HPDE6-E6E7 (cell line): Measurements from ENCODE around the gene FAM217B.

ENCODE experiments used
- DNase-seq: peaks from one replicate; pipeline ENCODE4 v3.0.0; 2011; ENCODE audit warnings: missing footprints; ENCODE audit errors: extremely low spot score

The FAM217B gene

GRCh38 chr20:59940129-59940955 is at the start of gene FAM217B, which contains the start of gene PPP1R3D:
Gene FAM217B (plus strand): TSS chr20:59940389. CDS start chr20:59943944, 3,555 bp downstream.
Gene PPP1R3D (minus strand): TSS chr20:59940305. CDS start chr20:59939931, 374 bp downstream.
- DNase-seq: peak; percentile 100

GRCh38 chr20:59891581-59891980 is 48.6 kb upstream of the FAM217B start:
- no peak for DNase-seq

- no peak for DNase-seq
These were observed 44.3 kb upstream of the FAM217B start for GRCh38 chr20:59895908-59896307.

GRCh38 chr20:59902470-59902869 is 37.7 kb upstream of the FAM217B start:
- DNase-seq: no peak

- DNase-seq: no peak
These were observed 36.6 kb upstream of the FAM217B start for GRCh38 chr20:59903621-59904020.

- no peak for DNase-seq
These were observed 31.3 kb upstream of the FAM217B start for GRCh38 chr20:59908855-59909254.

- no peak for DNase-seq
These were observed 29.1 kb upstream of the FAM217B start for GRCh38 chr20:59911041-59911440.

- DNase-seq: no peak
These were observed 27.6 kb upstream of the FAM217B start for GRCh38 chr20:59912609-59913008.

GRCh38 chr20:59920944-59921343 is 19.2 kb upstream of the FAM217B start:
- no peak for DNase-seq

GRCh38 chr20:59923514-59923913 is 16.7 kb upstream of the FAM217B start:
- no peak for DNase-seq

GRCh38 chr20:59925359-59925758 is 14.8 kb upstream of the FAM217B start:
- DNase-seq: no peak

- DNase-seq: no peak
These were observed 14.3 kb upstream of the FAM217B start for GRCh38 chr20:59925899-59926298.

- no peak for DNase-seq
These were observed 8.5 kb upstream of the FAM217B start for GRCh38 chr20:59931511-59932312.

- no peak for DNase-seq
These were observed 7.4 kb upstream of the FAM217B start for GRCh38 chr20:59932616-59933295.

GRCh38 chr20:59933296-59933848 is 6.8 kb upstream of the FAM217B start, which contains the start of gene SYCP2:
Gene SYCP2 (minus strand): TSS chr20:59933637. CDS start chr20:59922413, 11,224 bp downstream.
- DNase-seq: no peak

GRCh38 chr20:59933849-59934585 is 6.2 kb upstream of the FAM217B start:
- peak; percentile 98 for DNase-seq

GRCh38 chr20:59935457-59936185 is 4.6 kb upstream of the FAM217B start:
- no peak for DNase-seq

GRCh38 chr20:59936409-59936808 is 3.8 kb upstream of the FAM217B start:
- DNase-seq: no peak

GRCh38 chr20:59937150-59937549 is 3.0 kb upstream of the FAM217B start:
- no peak for DNase-seq

- DNase-seq: peak; percentile 56
These were observed 2.0 kb upstream of the FAM217B start for GRCh38 chr20:59938221-59938620.
